ENCODE data around the gene MMP24OS.

MMP24OS gene

DNA sequence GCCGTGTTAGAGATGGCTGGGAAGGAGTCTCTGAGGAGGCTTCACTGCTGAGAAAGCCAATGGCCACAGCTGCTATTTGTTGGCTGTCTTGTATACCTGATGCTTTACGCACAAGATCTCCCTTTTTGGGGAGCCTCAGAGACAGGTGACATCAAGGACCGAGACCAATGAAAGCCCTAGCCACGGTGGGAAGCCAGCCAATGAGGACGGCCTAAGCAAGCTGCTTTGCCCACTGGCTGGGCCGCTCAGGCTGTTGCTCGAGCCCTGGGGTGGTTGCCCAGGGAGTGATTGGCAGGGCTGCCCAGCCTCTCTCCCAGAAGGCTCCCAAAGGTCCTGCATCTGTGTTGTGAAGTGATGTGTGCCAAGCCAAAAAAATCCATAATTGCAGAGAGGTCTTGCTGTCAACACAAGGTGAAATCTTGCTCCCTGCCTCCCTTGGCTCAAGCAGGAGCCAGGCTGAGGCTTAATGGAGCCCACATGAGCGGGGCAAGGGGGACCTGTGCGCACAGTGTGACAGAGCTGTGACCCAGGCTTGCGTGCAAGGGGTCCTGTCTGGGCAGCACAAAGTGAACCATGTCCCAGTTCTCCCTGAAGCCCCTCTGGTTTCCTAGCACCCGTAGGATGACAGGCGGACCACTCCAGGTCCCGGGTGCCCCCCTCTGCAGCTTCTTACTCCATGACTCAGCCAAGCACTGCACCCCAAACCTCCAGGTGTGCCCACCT, 4.3 kb downstream of the MMP24OS start:
- TF ChIP-seq, protein P1, sequence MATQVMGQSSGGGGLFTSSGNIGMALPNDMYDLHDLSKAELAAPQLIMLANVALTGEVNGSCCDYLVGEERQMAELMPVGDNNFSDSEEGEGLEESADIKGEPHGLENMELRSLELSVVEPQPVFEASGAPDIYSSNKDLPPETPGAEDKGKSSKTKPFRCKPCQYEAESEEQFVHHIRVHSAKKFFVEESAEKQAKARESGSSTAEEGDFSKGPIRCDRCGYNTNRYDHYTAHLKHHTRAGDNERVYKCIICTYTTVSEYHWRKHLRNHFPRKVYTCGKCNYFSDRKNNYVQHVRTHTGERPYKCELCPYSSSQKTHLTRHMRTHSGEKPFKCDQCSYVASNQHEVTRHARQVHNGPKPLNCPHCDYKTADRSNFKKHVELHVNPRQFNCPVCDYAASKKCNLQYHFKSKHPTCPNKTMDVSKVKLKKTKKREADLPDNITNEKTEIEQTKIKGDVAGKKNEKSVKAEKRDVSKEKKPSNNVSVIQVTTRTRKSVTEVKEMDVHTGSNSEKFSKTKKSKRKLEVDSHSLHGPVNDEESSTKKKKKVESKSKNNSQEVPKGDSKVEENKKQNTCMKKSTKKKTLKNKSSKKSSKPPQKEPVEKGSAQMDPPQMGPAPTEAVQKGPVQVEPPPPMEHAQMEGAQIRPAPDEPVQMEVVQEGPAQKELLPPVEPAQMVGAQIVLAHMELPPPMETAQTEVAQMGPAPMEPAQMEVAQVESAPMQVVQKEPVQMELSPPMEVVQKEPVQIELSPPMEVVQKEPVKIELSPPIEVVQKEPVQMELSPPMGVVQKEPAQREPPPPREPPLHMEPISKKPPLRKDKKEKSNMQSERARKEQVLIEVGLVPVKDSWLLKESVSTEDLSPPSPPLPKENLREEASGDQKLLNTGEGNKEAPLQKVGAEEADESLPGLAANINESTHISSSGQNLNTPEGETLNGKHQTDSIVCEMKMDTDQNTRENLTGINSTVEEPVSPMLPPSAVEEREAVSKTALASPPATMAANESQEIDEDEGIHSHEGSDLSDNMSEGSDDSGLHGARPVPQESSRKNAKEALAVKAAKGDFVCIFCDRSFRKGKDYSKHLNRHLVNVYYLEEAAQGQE (IDR thresholded peaks at IDR 0.05; ENCODE audit: insufficient read depth in 1 of 2, low read depth in 2 of 2, low read length in 2 of 2): no peak
- TF ChIP-seq TAF1 (IDR thresholded peaks at IDR 0.05; ENCODE audit: borderline replicate concordance, insufficient read depth, low read length) (no peak), POLR2AphosphoS5 (IDR thresholded peaks at IDR 0.05; ENCODE audit: low read depth, low read length) (no peak), SIN3A (IDR thresholded peaks at IDR 0.05; ENCODE audit: borderline replicate concordance, insufficient read depth, low read length) (no peak), FOXP2 (optimal IDR thresholded peaks at IDR 0.05; ENCODE audit: borderline replicate concordance, extremely low read depth, extremely low read length, insufficient read depth) (no peak)

DNA sequence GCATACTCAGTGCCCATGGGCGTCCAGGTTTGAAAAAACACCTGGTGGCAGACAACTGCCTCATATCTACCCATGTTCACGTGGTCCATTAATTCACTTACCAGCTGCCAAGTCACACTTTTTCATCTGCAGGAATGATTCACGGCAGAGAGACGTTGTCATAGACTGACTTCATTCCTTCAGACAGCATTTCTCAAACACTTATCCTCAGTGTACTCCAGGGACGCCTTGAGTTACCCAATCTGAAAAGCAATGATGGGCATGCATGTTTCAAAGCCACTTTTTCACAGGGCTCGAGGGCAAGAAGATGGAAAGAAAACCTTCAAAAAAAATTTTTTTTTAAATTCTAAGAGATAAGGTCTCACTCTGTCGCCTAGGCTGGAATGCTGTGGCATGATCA, 6.0 kb downstream of the MMP24OS start:
- TF ChIP-seq, protein P1 (IDR thresholded peaks at IDR 0.05; ENCODE audit: insufficient read depth in 1 of 2, low read depth in 2 of 2, low read length in 2 of 2): no peak
- TF ChIP-seq POLR2AphosphoS5 (IDR thresholded peaks at IDR 0.05; ENCODE audit: low read depth, low read length) (no peak), SIN3A (IDR thresholded peaks at IDR 0.05; ENCODE audit: borderline replicate concordance, insufficient read depth, low read length) (no peak), FOXP2 (optimal IDR thresholded peaks at IDR 0.05; ENCODE audit: borderline replicate concordance, extremely low read depth, extremely low read length, insufficient read depth) (no peak), TAF1 (IDR thresholded peaks at IDR 0.05; ENCODE audit: borderline replicate concordance, insufficient read depth, low read length) (no peak)

DNA sequence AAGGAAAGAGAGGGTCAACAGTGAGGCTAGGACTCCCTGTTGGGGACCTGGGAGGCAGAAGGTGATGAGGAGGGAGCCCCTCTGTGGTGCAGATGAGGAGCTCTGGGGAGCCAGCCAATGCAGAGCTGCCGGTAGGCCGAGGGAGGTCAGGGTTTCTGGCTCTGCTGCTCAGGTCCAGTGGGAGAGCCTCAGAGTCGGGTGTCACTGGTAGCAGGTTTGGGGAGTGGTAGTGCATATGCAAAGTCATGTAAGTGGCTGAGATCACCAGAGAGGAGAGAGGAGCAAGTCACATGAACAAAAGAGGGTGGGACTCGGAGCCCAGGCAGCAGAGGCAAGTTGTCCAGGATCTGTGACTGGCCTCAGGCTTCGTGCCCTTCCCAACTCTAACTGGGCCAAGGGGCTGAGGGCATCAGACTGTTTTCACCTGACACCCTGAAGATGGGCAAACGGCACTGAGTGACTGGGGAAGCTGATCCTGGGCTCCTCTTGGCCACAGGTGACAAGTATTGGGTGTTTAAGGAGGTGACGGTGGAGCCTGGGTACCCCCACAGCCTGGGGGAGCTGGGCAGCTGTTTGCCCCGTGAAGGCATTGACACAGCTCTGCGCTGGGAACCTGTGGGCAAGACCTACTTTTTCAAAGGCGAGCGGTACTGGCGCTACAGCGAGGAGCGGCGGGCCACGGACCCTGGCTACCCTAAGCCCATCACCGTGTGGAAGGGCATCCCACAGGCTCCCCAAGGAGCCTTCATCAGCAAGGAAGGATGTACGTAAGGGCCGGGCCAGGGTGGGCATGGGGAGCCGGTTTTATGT, 6.6 kb downstream of the MMP24OS start:
- TF ChIP-seq POLR2AphosphoS5 (IDR thresholded peaks at IDR 0.05; ENCODE audit: low read depth, low read length) (no peak), TAF1 (IDR thresholded peaks at IDR 0.05; ENCODE audit: borderline replicate concordance, insufficient read depth, low read length) (no peak), SIN3A (IDR thresholded peaks at IDR 0.05; ENCODE audit: borderline replicate concordance, insufficient read depth, low read length) (no peak), FOXP2 (optimal IDR thresholded peaks at IDR 0.05; ENCODE audit: borderline replicate concordance, extremely low read depth, extremely low read length, insufficient read depth) (no peak)
- TF ChIP-seq, protein P1 (IDR thresholded peaks at IDR 0.05; ENCODE audit: insufficient read depth in 1 of 2, low read depth in 2 of 2, low read length in 2 of 2): no peak

GRCh38 chr20:35270021-35270902, 7.7 kb downstream of the MMP24OS start:
- TF ChIP-seq POLR2AphosphoS5 (IDR thresholded peaks at IDR 0.05; ENCODE audit: low read depth, low read length) (no peak), SIN3A (IDR thresholded peaks at IDR 0.05; ENCODE audit: borderline replicate concordance, insufficient read depth, low read length) (no peak), FOXP2 (optimal IDR thresholded peaks at IDR 0.05; ENCODE audit: borderline replicate concordance, extremely low read depth, extremely low read length, insufficient read depth) (no peak), TAF1 (IDR thresholded peaks at IDR 0.05; ENCODE audit: borderline replicate concordance, insufficient read depth, low read length) (no peak)
- TF ChIP-seq, protein P1 (IDR thresholded peaks at IDR 0.05; ENCODE audit: insufficient read depth in 1 of 2, low read depth in 2 of 2, low read length in 2 of 2): no peak

Measured in PFSK-1 (cell line).